GM18873 (cell line): ENCODE results near the gene C19orf47.

Source experiments
- ATAC-seq: cut with Tn5 transposase; IDR thresholded peaks from one replicate; pipeline ENCODE4 v1.9.1; 2021; ENCODE audit warnings: mild to moderate bottlenecking, moderate library complexity, moderate number of reproducible peaks; ENCODE audit not compliant: unreplicated experiment, low FRiP score

C19orf47 gene

GRCh38 chr19:40271706-40272105, 76.5 kb downstream of the C19orf47 start:
- no peak for ATAC-seq

- ATAC-seq = no peak
Measured at GRCh38 chr19:40270362-40271089, 77.7 kb downstream of the C19orf47 start.
